WTC11 (cell line): Measurements from ENCODE around the gene TOR1A.

Experiments used
- NFATC4 ChIP-seq: fragments of 250-450 bp; sonication (Bioruptor Pico); IDR thresholded peaks from 2 replicates; pipeline ENCODE4 v1.9.0; 2021; ENCODE audit warnings: mild to moderate bottlenecking
- ZNF423 ChIP-seq: fragments of 250-450 bp; sonication (Bioruptor Pico); IDR thresholded peaks from 2 replicates; pipeline ENCODE4 v2.1.2; 2022; ENCODE audit warnings: mild to moderate bottlenecking, moderate library complexity
- TF ChIP-seq, protein P1 (sequence below): sonication (generic); formaldehyde crosslinking; IDR thresholded peaks from 2 replicates; pipeline ENCODE4 v1.8.1; 2023; ENCODE audit warnings: mild to moderate bottlenecking, moderate library complexity, missing genetic modification reagents
- TF ChIP-seq, protein P2 (sequence below): sonication (generic); formaldehyde crosslinking; IDR thresholded peaks from 2 replicates; pipeline ENCODE4 v1.8.0; 2023; ENCODE audit warnings: mild to moderate bottlenecking, missing genetic modification reagents

DNA sequence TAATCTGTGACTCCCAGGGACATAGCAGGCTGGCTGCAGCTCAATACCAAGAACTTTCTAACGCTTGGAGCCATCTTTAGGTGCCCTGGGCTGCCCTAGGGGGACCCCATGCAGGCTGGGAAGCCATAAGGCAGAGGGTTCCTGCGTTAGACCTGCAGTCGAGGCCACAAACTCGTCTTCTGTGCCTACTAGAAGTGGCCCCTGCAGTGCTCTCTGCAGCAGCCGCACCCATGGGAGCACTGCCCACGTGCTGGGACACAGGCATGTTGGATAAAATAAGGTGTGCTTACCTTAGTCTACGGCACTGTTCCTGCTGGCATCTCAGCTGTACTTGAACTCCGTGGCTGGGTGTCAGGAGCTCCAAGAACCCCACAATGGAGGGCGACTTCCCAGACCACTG, 11.6 kb downstream of the TOR1A start:
- TF ChIP-seq ZNF423 (CRISPR knock-in tag) = no peak
- TF ChIP-seq NFATC4 = no peak
- TF ChIP-seq, protein P1, sequence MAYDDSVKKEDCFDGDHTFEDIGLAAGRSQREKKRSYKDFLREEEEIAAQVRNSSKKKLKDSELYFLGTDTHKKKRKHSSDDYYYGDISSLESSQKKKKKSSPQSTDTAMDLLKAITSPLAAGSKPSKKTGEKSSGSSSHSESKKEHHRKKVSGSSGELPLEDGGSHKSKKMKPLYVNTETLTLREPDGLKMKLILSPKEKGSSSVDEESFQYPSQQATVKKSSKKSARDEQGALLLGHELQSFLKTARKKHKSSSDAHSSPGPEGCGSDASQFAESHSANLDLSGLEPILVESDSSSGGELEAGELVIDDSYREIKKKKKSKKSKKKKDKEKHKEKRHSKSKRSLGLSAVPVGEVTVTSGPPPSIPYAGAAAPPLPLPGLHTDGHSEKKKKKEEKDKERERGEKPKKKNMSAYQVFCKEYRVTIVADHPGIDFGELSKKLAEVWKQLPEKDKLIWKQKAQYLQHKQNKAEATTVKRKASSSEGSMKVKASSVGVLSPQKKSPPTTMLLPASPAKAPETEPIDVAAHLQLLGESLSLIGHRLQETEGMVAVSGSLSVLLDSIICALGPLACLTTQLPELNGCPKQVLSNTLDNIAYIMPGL = no peak
- TF ChIP-seq, protein P2, sequence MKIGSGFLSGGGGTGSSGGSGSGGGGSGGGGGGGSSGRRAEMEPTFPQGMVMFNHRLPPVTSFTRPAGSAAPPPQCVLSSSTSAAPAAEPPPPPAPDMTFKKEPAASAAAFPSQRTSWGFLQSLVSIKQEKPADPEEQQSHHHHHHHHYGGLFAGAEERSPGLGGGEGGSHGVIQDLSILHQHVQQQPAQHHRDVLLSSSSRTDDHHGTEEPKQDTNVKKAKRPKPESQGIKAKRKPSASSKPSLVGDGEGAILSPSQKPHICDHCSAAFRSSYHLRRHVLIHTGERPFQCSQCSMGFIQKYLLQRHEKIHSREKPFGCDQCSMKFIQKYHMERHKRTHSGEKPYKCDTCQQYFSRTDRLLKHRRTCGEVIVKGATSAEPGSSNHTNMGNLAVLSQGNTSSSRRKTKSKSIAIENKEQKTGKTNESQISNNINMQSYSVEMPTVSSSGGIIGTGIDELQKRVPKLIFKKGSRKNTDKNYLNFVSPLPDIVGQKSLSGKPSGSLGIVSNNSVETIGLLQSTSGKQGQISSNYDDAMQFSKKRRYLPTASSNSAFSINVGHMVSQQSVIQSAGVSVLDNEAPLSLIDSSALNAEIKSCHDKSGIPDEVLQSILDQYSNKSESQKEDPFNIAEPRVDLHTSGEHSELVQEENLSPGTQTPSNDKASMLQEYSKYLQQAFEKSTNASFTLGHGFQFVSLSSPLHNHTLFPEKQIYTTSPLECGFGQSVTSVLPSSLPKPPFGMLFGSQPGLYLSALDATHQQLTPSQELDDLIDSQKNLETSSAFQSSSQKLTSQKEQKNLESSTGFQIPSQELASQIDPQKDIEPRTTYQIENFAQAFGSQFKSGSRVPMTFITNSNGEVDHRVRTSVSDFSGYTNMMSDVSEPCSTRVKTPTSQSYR (CRISPR knock-in tag) = no peak
